GM06990 (cell line): ENCODE data around the gene RERE.

Experiments
- DNase-seq: peaks from one replicate; pipeline ENCODE4 v3.0.0-alpha.2; 2011; ENCODE audit not compliant: insufficient read length; ENCODE audit errors: extremely low read depth
- H3K27me3 ChIP-seq: replicated peaks from 2 replicates; pipeline ENCODE4 v1.6.0; 2011; ENCODE audit warnings: low read length; ENCODE audit not compliant: control insufficient read depth, insufficient read depth
- H3K36me3 ChIP-seq: 2 replicates; pipeline ENCODE4 v1.5.1; 2011; ENCODE audit warnings: low read length; ENCODE audit not compliant: control insufficient read depth, insufficient read depth
- H3K4me3 ChIP-seq: replicated peaks from 2 replicates; pipeline ENCODE4 v1.5.1; 2011; ENCODE audit warnings: low read depth, mild to moderate bottlenecking, control low read depth, low read length
- CTCF ChIP-seq: IDR thresholded peaks from 2 replicates; pipeline ENCODE4 v1.5.1; 2011; ENCODE audit warnings: low read length, control low read depth, mild to moderate bottlenecking, inconsistent platforms; ENCODE audit not compliant: insufficient read depth, poor library complexity, severe bottlenecking

The RERE gene

DNA sequence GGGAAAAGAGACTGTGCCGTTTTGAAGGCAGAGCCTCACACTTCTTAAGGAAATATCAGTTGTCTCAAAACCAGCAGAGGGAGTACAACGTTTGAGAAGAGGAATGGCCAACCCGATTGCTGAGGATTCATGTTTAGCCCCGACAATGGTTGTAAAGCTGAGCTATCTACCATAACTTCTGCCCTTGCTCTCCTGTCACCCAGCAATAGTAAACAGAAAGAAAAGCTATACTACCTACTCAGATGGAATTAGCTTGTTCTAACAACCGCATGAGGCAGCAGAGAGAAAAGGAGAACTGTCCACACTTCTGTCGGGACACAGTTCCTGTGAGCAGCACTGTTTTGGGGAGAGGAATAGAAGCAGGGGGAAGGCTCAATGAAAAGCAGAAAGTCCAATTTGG, 408.3 kb downstream of the RERE start:
- Histone ChIP-seq H3K4me3 (no peak overlapping the region), H3K36me3 (peaks cover 2% of the 10 kb centered on the region), H3K27me3 (no peaks in the 10 kb centered on the region)
- peak; percentile 46 for TF ChIP-seq CTCF
- DNase-seq, result no peak

DNA sequence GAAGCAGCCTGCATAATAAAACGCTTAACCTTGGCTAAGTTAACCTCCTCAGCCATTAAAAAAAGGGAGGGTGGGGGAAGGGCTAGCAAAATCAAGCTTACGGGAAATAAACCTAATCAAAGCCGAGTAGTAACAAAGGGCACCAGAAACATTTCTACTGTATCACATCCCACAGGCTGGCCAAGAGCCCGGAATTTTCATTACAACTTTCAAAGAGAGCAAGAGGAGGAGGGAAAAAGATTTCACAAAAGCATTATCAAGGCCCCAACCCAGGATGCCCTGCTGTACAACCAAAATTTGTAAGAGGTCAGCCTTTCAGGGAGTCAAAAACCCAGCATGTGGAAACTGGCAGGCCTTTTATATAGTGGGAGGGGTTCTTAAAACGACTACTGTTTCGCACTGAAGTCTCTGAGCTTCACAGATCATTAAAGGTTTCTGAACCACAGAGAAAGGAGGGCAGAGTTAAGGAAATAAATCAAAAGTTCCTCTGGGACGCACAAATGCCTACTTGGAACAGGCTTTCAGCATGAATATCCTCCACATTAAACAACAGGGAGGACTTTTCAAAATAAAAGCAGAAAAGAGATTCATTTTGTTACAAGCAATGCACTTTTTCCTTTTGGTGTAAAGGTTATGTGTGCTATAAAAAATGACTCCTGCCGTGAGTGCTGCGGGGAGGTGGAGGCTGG, 409.1 kb downstream of the RERE start:
- Histone ChIP-seq H3K4me3 (no peak overlapping the region), H3K36me3 (peaks cover 2% of the 10 kb centered on the region)

GRCh38 chr1:8407652-8408051, 409.8 kb downstream of the RERE start:
- Histone ChIP-seq H3K36me3 (peaks cover 2% of the 10 kb centered on the region), H3K4me3 (no peak overlapping the region), H3K27me3 (no peaks in the 10 kb centered on the region)
- DNase-seq, result no peak
- TF ChIP-seq CTCF, result no peak

More for the DNA sequence above, 409.1 kb downstream of the RERE start:
- DNase-seq, result no peak
- H3K27me3 ChIP-seq, result no peaks in the 10 kb centered on the region
- no peak for TF ChIP-seq CTCF

DNA sequence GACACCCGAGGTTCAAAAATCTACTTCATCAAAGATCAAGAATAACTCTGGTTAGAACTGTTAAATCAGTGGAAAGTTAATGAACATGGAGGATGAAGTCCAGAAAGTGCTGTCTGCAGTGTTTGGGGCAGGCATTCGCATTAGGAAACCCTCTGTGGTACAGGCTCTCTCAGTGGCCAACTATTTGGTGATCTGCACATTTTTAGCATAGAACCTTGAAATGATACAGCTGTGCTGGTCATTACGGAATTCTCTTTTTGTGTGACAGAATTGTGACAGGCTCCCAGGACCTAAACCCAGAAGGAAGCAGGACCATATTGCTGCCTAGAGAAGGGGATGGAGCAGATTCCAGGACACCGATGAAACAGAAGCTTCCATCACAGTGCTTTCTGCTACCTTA, 410.5 kb downstream of the RERE start:
- Histone ChIP-seq H3K36me3 (peaks cover 4% of the 10 kb centered on the region), H3K4me3 (no peak overlapping the region), H3K27me3 (no peaks in the 10 kb centered on the region)
- no peak for TF ChIP-seq CTCF
- DNase-seq, result no peak

DNA sequence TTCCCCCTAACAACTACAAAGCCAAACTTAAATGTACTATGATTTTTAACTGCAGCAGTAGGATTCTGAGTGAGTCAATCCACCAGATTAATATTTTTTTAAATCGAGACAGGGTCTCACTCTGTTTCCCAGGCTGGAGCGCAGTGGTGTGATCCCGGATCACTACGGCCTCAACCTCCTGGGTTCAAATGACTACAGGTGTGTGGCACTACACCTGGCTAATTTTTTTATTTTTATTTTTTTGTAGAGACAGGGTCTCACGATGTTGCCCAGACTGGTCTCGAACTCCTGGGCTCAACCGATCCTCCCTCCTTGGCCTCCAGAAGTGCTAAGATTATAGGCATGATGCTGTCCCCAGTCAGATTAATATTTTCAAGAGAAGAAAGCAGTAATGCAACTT, 411.4 kb downstream of the RERE start:
- DNase-seq, result no peak
- Histone ChIP-seq H3K36me3 (peaks cover 5% of the 10 kb centered on the region), H3K27me3 (no peaks in the 10 kb centered on the region), H3K4me3 (no peak overlapping the region)
- no peak for TF ChIP-seq CTCF
